ENCODE measurements around the gene KCTD12. TPM values are rescaled to one million over a fixed set of nuclear protein-coding genes. Genes with fewer than 3 reads are reported as not detected.

Gene KCTD12
- total RNA-seq, 1 donor from 2014 or later, result 134 TPM

GRCh38 chr13:76865109-76865508 is 21.1 kb downstream of the KCTD12 start:
- Histone ChIP-seq H3K36me3 (ENCODE audit: control insufficient read depth in 3 of 3, insufficient read depth in 3 of 3, low read length in 3 of 3) (no peaks in the 10 kb centered on the region), H3K4me3 (ENCODE audit: low read length in 3 of 3) (no peak overlapping the region), H3K27me3 (ENCODE audit: control insufficient read depth in 3 of 3, insufficient read depth in 3 of 3, low read length in 3 of 3) (no peaks in the 10 kb centered on the region), H3K4me1 (ENCODE audit: control insufficient read depth in 3 of 3, insufficient read depth in 3 of 3, low read length in 3 of 3) (peaks cover 9 to 16% (median 10%) of the 10 kb centered on the region in 3 donors), H3K9ac (ENCODE audit: low read depth in 1 of 3, low read length in 3 of 3) (no peak overlapping the region), H3K27ac (ENCODE audit: low read depth, low read length) (no peak overlapping the region), H3K9me3 (ENCODE audit: control insufficient read depth in 3 of 3, low read length in 3 of 3) (no peaks in the 10 kb centered on the region)

DNA sequence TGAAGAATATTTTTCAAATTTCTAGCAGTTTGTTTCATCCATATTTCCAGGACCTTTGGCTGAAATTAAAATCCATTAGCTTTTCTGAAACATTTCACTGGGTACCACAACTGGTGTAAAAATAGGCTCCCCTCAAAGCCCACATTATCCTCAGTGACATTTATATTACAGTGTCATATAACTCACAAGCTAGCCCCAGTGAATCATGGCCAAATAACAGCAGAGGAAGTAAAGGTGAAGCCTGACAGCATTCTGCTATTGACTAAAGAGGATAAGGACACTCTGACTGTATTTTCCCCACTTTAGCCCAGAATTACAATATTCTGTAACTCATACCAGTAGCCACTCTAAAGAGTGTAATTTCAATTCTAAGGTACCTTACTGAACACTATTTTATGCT is 21.9 kb downstream of the KCTD12 start:
- Histone ChIP-seq H3K9me3 (ENCODE audit: control insufficient read depth in 3 of 3, low read length in 3 of 3) (no peaks in the 10 kb centered on the region), H3K4me1 (ENCODE audit: control insufficient read depth in 3 of 3, insufficient read depth in 3 of 3, low read length in 3 of 3) (peaks cover 9 to 13% (median 10%) of the 10 kb centered on the region in 3 donors), H3K27ac (ENCODE audit: low read depth, low read length) (no peak overlapping the region), H3K27me3 (ENCODE audit: control insufficient read depth in 3 of 3, insufficient read depth in 3 of 3, low read length in 3 of 3) (no peaks in the 10 kb centered on the region), H3K9ac (ENCODE audit: low read depth in 1 of 3, low read length in 3 of 3) (no peak overlapping the region), H3K36me3 (ENCODE audit: control insufficient read depth in 3 of 3, insufficient read depth in 3 of 3, low read length in 3 of 3) (no peaks in the 10 kb centered on the region), H3K4me3 (ENCODE audit: low read length in 3 of 3) (no peak overlapping the region)

DNA sequence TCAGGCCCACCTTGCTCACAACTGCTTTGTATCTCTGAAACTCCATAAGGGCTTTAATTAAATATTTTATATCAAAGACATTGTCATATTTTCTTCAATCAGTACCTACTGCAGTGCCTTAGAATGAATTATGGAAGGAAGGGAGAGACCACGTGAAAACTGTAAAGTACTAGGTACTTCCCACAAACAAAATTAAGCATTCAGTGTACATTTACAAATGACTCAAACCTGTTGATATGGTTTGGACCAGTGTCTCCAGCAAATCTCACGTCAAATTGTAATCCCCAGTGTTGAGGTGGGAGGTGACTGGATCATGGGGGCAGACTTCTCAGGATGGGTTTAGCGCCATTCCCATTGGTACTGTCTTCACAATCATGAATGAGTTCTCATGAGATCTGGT is 23.2 kb downstream of the KCTD12 start:
- no peak overlapping the region for H3K9ac ChIP-seq (ENCODE audit: low read depth in 1 of 3, low read length in 3 of 3)

GRCh38 chr13:76861859-76862258 is 24.3 kb downstream of the KCTD12 start:
- H3K9me3 ChIP-seq (ENCODE audit: control insufficient read depth in 3 of 3, low read length in 3 of 3), result no peaks in the 10 kb centered on the region
- no peak overlapping the region for H3K4me3 ChIP-seq (ENCODE audit: low read length in 3 of 3)
- H3K27ac ChIP-seq (ENCODE audit: low read depth, low read length), result no peak overlapping the region
- peaks cover 9 to 13% (median 10%) of the 10 kb centered on the region in 3 donors for H3K4me1 ChIP-seq (ENCODE audit: control insufficient read depth in 3 of 3, insufficient read depth in 3 of 3, low read length in 3 of 3)
- H3K36me3 ChIP-seq (ENCODE audit: control insufficient read depth in 3 of 3, insufficient read depth in 3 of 3, low read length in 3 of 3), result no peaks in the 10 kb centered on the region
- H3K27me3 ChIP-seq (ENCODE audit: control insufficient read depth in 3 of 3, insufficient read depth in 3 of 3, low read length in 3 of 3), result no peaks in the 10 kb centered on the region
- H3K9ac ChIP-seq (ENCODE audit: low read depth in 1 of 3, low read length in 3 of 3), result no peak overlapping the region

More for the DNA sequence above, 23.2 kb downstream of the KCTD12 start:
- no peaks in the 10 kb centered on the region for H3K27me3 ChIP-seq (ENCODE audit: control insufficient read depth in 3 of 3, insufficient read depth in 3 of 3, low read length in 3 of 3)
- no peak overlapping the region for H3K4me3 ChIP-seq (ENCODE audit: low read length in 3 of 3)
- H3K36me3 ChIP-seq (ENCODE audit: control insufficient read depth in 3 of 3, insufficient read depth in 3 of 3, low read length in 3 of 3), result no peaks in the 10 kb centered on the region
- no peaks in the 10 kb centered on the region for H3K9me3 ChIP-seq (ENCODE audit: control insufficient read depth in 3 of 3, low read length in 3 of 3)
- H3K27ac ChIP-seq (ENCODE audit: low read depth, low read length), result no peak overlapping the region
- H3K4me1 ChIP-seq (ENCODE audit: control insufficient read depth in 3 of 3, insufficient read depth in 3 of 3, low read length in 3 of 3), result peaks cover 9 to 13% (median 10%) of the 10 kb centered on the region in 3 donors

- no peaks in the 10 kb centered on the region for H3K27me3 ChIP-seq (ENCODE audit: control insufficient read depth in 3 of 3, insufficient read depth in 3 of 3, low read length in 3 of 3)
- no peak overlapping the region for H3K27ac ChIP-seq (ENCODE audit: low read depth, low read length)
- H3K4me3 ChIP-seq (ENCODE audit: low read length in 3 of 3), result no peak overlapping the region
- no peaks in the 10 kb centered on the region for H3K36me3 ChIP-seq (ENCODE audit: control insufficient read depth in 3 of 3, insufficient read depth in 3 of 3, low read length in 3 of 3)
- peaks cover 9 to 13% (median 10%) of the 10 kb centered on the region in 3 donors for H3K4me1 ChIP-seq (ENCODE audit: control insufficient read depth in 3 of 3, insufficient read depth in 3 of 3, low read length in 3 of 3)
- no peaks in the 10 kb centered on the region for H3K9me3 ChIP-seq (ENCODE audit: control insufficient read depth in 3 of 3, low read length in 3 of 3)
- no peak overlapping the region for H3K9ac ChIP-seq (ENCODE audit: low read depth in 1 of 3, low read length in 3 of 3)
Observed at GRCh38 chr13:76860706-76861105, 25.5 kb downstream of the KCTD12 start.

DNA sequence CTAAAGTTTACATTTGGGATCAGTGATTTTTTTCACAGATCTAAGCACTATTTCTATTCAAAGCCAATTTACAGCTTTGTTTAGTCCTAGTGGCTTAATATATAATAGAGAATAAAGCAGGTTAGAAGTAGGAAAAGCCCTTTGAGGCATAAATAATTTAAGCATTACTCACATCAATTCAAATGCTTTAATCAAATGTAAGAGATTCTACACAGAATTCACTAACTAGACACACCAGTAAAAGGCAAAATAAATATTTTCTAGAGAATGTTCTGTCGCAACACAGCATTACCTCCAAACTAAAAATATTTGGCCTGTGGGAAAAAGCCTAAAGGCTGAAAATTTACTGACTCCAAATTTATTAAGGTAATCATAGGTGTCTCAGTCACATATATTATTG is 31.3 kb downstream of the KCTD12 start:
- no peaks in the 10 kb centered on the region for H3K4me1 ChIP-seq (ENCODE audit: control insufficient read depth in 3 of 3, insufficient read depth in 3 of 3, low read length in 3 of 3)
- no peaks in the 10 kb centered on the region for H3K36me3 ChIP-seq (ENCODE audit: control insufficient read depth in 3 of 3, insufficient read depth in 3 of 3, low read length in 3 of 3)
- H3K27ac ChIP-seq (ENCODE audit: low read depth, low read length), result no peak overlapping the region

GRCh38 chr13:76853921-76854608 is 32.1 kb downstream of the KCTD12 start:
- no peak overlapping the region for H3K9ac ChIP-seq (ENCODE audit: low read depth in 1 of 3, low read length in 3 of 3)
- H3K9me3 ChIP-seq (ENCODE audit: control insufficient read depth in 3 of 3, low read length in 3 of 3), result no peaks in the 10 kb centered on the region
- H3K36me3 ChIP-seq (ENCODE audit: control insufficient read depth in 3 of 3, insufficient read depth in 3 of 3, low read length in 3 of 3), result no peaks in the 10 kb centered on the region
- H3K4me3 ChIP-seq (ENCODE audit: low read length in 3 of 3), result no peak overlapping the region
- no peaks in the 10 kb centered on the region for H3K27me3 ChIP-seq (ENCODE audit: control insufficient read depth in 3 of 3, insufficient read depth in 3 of 3, low read length in 3 of 3)
- H3K27ac ChIP-seq (ENCODE audit: low read depth, low read length), result no peak overlapping the region
- no peaks in the 10 kb centered on the region for H3K4me1 ChIP-seq (ENCODE audit: control insufficient read depth in 3 of 3, insufficient read depth in 3 of 3, low read length in 3 of 3)

More for the DNA sequence above, 31.3 kb downstream of the KCTD12 start:
- Histone ChIP-seq H3K9me3 (ENCODE audit: control insufficient read depth in 3 of 3, low read length in 3 of 3) (no peaks in the 10 kb centered on the region), H3K27me3 (ENCODE audit: control insufficient read depth in 3 of 3, insufficient read depth in 3 of 3, low read length in 3 of 3) (no peaks in the 10 kb centered on the region), H3K9ac (ENCODE audit: low read depth in 1 of 3, low read length in 3 of 3) (no peak overlapping the region), H3K4me3 (ENCODE audit: low read length in 3 of 3) (no peak overlapping the region)

GRCh38 chr13:76853481-76853880 is 32.7 kb downstream of the KCTD12 start:
- no peaks in the 10 kb centered on the region for H3K9me3 ChIP-seq (ENCODE audit: control insufficient read depth in 3 of 3, low read length in 3 of 3)
- no peaks in the 10 kb centered on the region for H3K4me1 ChIP-seq (ENCODE audit: control insufficient read depth in 3 of 3, insufficient read depth in 3 of 3, low read length in 3 of 3)
- H3K36me3 ChIP-seq (ENCODE audit: control insufficient read depth in 3 of 3, insufficient read depth in 3 of 3, low read length in 3 of 3), result no peaks in the 10 kb centered on the region
- no peak overlapping the region for H3K4me3 ChIP-seq (ENCODE audit: low read length in 3 of 3)
- no peak overlapping the region for H3K27ac ChIP-seq (ENCODE audit: low read depth, low read length)
- no peaks in the 10 kb centered on the region for H3K27me3 ChIP-seq (ENCODE audit: control insufficient read depth in 3 of 3, insufficient read depth in 3 of 3, low read length in 3 of 3)
- no peak overlapping the region for H3K9ac ChIP-seq (ENCODE audit: low read depth in 1 of 3, low read length in 3 of 3)

DNA sequence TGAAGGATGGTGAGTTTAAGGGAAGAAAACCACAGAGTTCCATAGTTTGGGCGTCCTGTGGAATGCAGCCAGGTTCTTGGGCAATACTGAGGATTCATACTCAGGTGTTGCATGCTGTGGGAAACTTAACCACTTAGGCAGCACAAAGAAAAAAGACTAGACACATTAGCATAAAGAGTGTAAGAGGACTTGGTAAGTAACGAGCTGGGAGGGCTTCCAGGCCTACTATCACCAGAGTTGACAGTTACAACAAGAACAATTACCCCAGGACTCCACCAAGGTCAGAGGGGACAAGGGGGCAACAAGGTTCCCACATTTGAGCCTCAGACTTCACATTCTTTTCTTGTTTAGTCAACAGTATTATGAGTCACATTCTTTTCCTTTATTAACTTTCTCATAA is 33.2 kb downstream of the KCTD12 start:
- Histone ChIP-seq H3K9me3 (ENCODE audit: control insufficient read depth in 3 of 3, low read length in 3 of 3) (no peaks in the 10 kb centered on the region), H3K36me3 (ENCODE audit: control insufficient read depth in 3 of 3, insufficient read depth in 3 of 3, low read length in 3 of 3) (no peaks in the 10 kb centered on the region), H3K4me3 (ENCODE audit: low read length in 3 of 3) (no peak overlapping the region), H3K9ac (ENCODE audit: low read depth in 1 of 3, low read length in 3 of 3) (no peak overlapping the region), H3K27me3 (ENCODE audit: control insufficient read depth in 3 of 3, insufficient read depth in 3 of 3, low read length in 3 of 3) (no peaks in the 10 kb centered on the region), H3K4me1 (ENCODE audit: control insufficient read depth in 3 of 3, insufficient read depth in 3 of 3, low read length in 3 of 3) (no peaks in the 10 kb centered on the region), H3K27ac (ENCODE audit: low read depth, low read length) (no peak overlapping the region)

- no peak overlapping the region for H3K27ac ChIP-seq (ENCODE audit: low read depth, low read length)
- no peaks in the 10 kb centered on the region for H3K9me3 ChIP-seq (ENCODE audit: control insufficient read depth in 3 of 3, low read length in 3 of 3)
- H3K4me3 ChIP-seq (ENCODE audit: low read length in 3 of 3), result no peak overlapping the region
- H3K36me3 ChIP-seq (ENCODE audit: control insufficient read depth in 3 of 3, insufficient read depth in 3 of 3, low read length in 3 of 3), result no peaks in the 10 kb centered on the region
- H3K27me3 ChIP-seq (ENCODE audit: control insufficient read depth in 3 of 3, insufficient read depth in 3 of 3, low read length in 3 of 3), result no peaks in the 10 kb centered on the region
- H3K4me1 ChIP-seq (ENCODE audit: control insufficient read depth in 3 of 3, insufficient read depth in 3 of 3, low read length in 3 of 3), result no peaks in the 10 kb centered on the region
- no peak overlapping the region for H3K9ac ChIP-seq (ENCODE audit: low read depth in 1 of 3, low read length in 3 of 3)
Observed at GRCh38 chr13:76851961-76852360, 34.2 kb downstream of the KCTD12 start.

Data from skeletal muscle tissue (tissue), 4 donors.